Ovary (tissue), 3 donors: ENCODE data around the gene RUNX2.

Source experiments
- POLR2A ChIP-seq: fragments of 450-650 bp; IDR thresholded peaks from one replicate; pipeline ENCODE4 v1.6.1; 2017; ENCODE audit warnings: antibody characterized with exemption, mild to moderate bottlenecking, moderate library complexity
- TF ChIP-seq, protein P1 (sequence below), 3 donors: fragments of 450-650 bp in 2 of 3; fragments of 200-600 bp in 1 of 3; IDR thresholded peaks; one replicate each; pipeline versions ENCODE4 v1.5.1 to v1.8.0; 2016 to 2022; ENCODE audit warnings: antibody characterized with exemption in 3 of 3, mild to moderate bottlenecking in 1 of 3
- donor health status: DM: no; HTN: no; CAD: no.

DNA sequence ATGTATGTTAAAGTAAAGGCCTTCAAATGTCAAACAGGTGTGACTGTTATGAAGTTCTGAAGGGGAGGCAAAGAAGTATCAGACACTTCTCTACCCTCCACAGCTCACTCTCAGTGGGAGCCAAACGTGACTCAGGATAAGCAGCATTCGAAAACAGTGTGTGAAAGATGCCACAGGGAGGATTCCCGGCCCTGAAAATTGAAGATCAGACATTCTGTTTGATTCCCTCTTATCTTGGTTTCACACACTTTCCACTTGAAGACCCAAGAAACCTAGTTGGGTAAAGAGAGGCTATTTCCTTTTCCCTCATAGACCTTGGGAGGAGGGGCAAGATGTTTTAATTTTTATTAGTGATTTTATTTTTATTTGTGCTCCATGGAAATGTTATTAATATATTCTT lies 213.8 kb downstream of the RUNX2 start:
- TF ChIP-seq, protein P1, sequence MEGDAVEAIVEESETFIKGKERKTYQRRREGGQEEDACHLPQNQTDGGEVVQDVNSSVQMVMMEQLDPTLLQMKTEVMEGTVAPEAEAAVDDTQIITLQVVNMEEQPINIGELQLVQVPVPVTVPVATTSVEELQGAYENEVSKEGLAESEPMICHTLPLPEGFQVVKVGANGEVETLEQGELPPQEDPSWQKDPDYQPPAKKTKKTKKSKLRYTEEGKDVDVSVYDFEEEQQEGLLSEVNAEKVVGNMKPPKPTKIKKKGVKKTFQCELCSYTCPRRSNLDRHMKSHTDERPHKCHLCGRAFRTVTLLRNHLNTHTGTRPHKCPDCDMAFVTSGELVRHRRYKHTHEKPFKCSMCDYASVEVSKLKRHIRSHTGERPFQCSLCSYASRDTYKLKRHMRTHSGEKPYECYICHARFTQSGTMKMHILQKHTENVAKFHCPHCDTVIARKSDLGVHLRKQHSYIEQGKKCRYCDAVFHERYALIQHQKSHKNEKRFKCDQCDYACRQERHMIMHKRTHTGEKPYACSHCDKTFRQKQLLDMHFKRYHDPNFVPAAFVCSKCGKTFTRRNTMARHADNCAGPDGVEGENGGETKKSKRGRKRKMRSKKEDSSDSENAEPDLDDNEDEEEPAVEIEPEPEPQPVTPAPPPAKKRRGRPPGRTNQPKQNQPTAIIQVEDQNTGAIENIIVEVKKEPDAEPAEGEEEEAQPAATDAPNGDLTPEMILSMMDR (IDR thresholded peaks at IDR 0.05), result no peak
- TF ChIP-seq POLR2A, result no peak
